Effector memory CD4-positive, alpha-beta T cell (primary cell): ENCODE measurements around the gene ASIC2.

Source experiments
- DNase-seq, 3 donors: peaks; one replicate each; pipeline ENCODE4 v3.0.0-alpha.2; 2020
- H3K27ac ChIP-seq: 2 replicates; pipeline ENCODE4 v1.7.0; 2013; ENCODE audit warnings: mild to moderate bottlenecking, low read length, moderate library complexity; ENCODE audit not compliant: insufficient read depth, poor library complexity, severe bottlenecking
- H3K27me3 ChIP-seq: replicated peaks from 2 replicates; pipeline ENCODE4 v1.7.0; 2013; ENCODE audit warnings: mild to moderate bottlenecking, low read length; ENCODE audit not compliant: insufficient read depth, control insufficient read depth, poor library complexity, severe bottlenecking
- H3K36me3 ChIP-seq: 2 replicates; pipeline ENCODE4 v1.7.0; 2013; ENCODE audit warnings: mild to moderate bottlenecking, low read length, moderate library complexity; ENCODE audit not compliant: control insufficient read depth, insufficient read depth
- H3K4me1 ChIP-seq: 2 replicates; pipeline ENCODE4 v1.7.0; 2013; ENCODE audit warnings: low read length, mild to moderate bottlenecking; ENCODE audit not compliant: control insufficient read depth, insufficient read depth, poor library complexity, severe bottlenecking
- H3K4me3 ChIP-seq: 2 replicates; pipeline ENCODE4 v1.7.0; 2013; ENCODE audit warnings: low read length, low read depth, mild to moderate bottlenecking; ENCODE audit not compliant: insufficient read depth, poor library complexity, severe bottlenecking
- H3K9me3 ChIP-seq: 2 replicates; pipeline ENCODE4 v1.7.0; 2013; ENCODE audit warnings: mild to moderate bottlenecking, low read length, moderate library complexity; ENCODE audit not compliant: control insufficient read depth

The ASIC2 gene

DNA sequence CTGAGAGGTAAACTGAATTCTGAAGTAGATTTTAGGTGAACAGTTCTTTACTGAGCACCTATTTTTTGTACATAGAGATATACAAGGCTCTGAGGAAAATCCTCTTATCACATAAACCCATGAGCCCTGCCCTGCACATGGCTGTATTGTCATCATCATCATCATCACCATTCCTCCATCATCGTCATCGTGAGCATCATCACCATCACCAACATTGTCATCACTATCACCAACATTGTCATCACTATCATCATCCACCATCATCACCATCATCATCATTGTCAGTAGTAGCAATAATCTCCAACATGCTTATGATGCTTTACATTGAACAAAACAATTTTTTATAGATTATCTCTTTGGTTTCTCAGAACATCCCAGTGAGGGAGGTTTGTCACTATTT is 20.7 kb downstream of the ASIC2 start:
- DNase-seq, result no peak
- Histone ChIP-seq H3K4me3 (no peak overlapping the region), H3K36me3 (no peaks in the 10 kb centered on the region), H3K27me3 (no peaks in the 10 kb centered on the region), H3K4me1 (no peaks in the 10 kb centered on the region), H3K9me3 (no peaks in the 10 kb centered on the region), H3K27ac (no peak overlapping the region)

DNA sequence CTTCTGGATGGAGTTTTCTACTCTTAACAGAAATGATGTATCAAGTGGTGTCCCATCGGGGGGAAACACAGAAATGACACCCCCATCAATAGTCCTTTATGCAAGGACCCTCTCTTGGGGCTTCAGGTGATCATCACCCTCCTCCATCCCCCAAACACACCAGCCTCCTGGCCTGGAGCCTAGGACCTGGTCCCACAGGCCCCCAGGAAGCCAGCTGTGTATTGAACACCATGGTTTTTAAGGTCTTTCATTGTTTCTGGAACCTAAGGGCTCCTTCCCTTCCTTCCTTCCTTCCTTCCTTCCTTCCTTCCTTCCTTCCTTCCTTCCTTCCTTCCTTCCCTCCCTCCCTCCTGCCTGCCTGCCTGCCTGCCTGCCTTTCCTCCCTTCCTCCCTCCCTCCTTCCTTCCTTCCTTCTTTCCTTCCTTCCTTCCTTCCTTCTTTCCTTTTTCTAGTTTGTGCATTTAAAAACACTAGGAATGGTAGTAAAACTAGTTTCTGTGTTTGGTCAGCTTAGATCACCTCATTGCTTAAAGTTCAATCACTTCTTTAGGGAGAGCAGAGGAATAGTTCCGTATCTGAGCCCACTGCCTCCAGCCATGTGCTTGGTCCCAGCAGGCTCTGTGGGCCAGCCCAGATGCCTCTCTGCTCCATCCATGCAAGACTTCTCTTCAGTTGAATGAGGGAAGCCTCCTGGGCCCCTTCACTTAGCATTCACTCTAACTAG is 23.6 kb downstream of the ASIC2 start:
- Histone ChIP-seq H3K27me3 (no peaks in the 10 kb centered on the region), H3K27ac (no peak overlapping the region), H3K9me3 (no peaks in the 10 kb centered on the region), H3K36me3 (no peaks in the 10 kb centered on the region), H3K4me3 (no peak overlapping the region), H3K4me1 (no peaks in the 10 kb centered on the region)
- DNase-seq, result no peak

DNA sequence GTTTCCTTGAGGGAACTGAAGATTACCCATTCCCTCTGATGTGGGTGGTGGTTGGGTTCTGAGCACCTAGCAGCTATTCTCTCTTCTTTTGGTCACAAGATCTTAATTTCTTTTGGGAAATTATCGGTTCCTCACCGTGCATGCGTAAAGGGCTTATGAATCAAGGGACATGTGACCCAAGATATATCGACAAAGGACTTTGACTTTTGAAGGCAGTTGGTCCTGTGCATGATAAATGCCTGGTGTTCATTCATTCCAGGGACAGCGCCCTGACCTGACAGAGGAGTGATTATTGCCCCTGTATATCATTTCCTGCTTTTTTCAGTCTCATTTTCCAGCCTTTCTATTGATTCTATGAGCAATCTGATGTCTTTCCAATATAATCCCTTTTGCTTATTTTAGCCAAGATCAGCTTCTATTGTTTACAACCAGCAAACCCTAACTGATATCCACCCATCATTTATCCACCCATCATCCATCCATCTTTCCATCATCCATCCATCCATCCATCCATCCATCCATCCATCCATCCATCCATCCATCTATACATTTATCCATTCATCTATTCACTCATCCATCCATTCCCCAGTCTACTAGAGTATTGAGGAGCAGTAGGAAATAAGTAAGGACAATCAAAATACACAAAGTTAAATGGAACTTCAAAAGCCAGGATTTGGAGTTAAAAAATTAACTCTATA is 25.1 kb downstream of the ASIC2 start:
- Histone ChIP-seq H3K27ac (no peak overlapping the region), H3K4me1 (no peaks in the 10 kb centered on the region), H3K36me3 (no peaks in the 10 kb centered on the region), H3K27me3 (no peaks in the 10 kb centered on the region), H3K4me3 (no peak overlapping the region), H3K9me3 (no peaks in the 10 kb centered on the region)
- DNase-seq, result no peak

DNA sequence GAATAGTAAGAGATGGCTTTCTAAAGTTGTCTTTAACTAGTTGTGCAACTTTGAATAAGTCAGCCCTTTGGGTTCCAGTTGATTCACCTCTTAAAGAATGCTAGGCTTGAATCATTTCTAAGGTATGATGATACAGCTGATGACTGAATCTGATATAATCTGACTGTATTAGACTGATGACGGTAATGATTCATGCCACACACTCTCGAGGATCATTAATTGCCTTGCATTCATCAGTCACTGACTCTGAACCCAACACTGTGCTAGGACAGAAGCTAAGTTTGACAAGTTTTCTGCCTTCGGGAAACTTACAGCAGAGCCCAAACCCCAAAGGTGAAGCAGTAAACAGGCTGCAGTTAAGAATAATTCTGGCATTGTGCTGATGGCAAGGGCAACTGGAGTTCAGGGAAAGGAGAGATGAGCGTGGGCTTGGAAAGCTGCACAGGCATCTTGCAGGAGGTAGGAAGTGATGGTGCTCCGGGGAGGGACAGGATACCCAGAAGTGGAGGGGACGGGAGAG is 25.8 kb downstream of the ASIC2 start:
- Histone ChIP-seq H3K4me3 (no peak overlapping the region), H3K36me3 (no peaks in the 10 kb centered on the region), H3K4me1 (no peaks in the 10 kb centered on the region), H3K9me3 (no peaks in the 10 kb centered on the region), H3K27ac (no peak overlapping the region), H3K27me3 (no peaks in the 10 kb centered on the region)
- DNase-seq, result no peak

DNA sequence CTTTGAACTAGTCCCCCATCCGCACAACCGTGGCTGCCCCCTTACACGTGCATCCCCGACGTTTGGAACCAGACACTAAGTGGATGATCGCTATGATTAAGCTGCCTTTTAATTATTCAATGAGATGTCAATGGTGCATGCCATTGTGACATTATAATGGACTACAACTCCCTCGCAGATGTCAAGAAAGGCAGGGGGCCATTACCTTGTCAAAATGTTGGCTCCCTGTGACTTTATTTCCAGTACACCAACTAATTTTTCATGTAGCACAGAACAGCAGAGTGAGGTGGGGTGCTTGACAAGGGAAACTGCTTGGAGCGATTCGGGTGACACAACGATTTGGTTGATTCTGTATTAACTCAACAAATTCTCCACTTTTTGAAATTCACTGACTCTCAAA is 26.5 kb downstream of the ASIC2 start:
- Histone ChIP-seq H3K27me3 (no peaks in the 10 kb centered on the region), H3K27ac (no peak overlapping the region), H3K4me3 (no peak overlapping the region), H3K36me3 (no peaks in the 10 kb centered on the region), H3K9me3 (no peaks in the 10 kb centered on the region), H3K4me1 (no peaks in the 10 kb centered on the region)
- DNase-seq, result no peak

DNA sequence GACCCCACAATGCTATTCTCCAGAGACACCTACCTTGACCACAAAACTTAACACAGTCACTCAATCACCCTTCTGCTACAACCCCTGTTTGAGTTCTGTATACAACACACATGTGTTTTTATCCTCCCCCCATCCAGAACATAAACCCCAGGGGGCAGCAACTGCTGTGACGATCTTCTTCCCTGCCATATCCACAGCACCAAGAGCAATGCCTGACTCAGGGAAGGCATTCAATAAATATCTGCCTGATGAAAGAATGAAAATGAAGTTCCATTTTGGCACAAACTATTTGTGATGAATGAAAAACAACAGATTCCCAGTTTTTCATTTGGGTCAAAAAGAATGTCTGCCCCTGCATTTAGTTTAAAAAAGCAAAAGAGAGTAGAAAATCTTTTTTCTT is 27.0 kb downstream of the ASIC2 start:
- Histone ChIP-seq H3K36me3 (no peaks in the 10 kb centered on the region), H3K27ac (no peak overlapping the region), H3K4me3 (no peak overlapping the region), H3K4me1 (no peaks in the 10 kb centered on the region), H3K27me3 (no peaks in the 10 kb centered on the region), H3K9me3 (no peaks in the 10 kb centered on the region)
- no peak for DNase-seq

DNA sequence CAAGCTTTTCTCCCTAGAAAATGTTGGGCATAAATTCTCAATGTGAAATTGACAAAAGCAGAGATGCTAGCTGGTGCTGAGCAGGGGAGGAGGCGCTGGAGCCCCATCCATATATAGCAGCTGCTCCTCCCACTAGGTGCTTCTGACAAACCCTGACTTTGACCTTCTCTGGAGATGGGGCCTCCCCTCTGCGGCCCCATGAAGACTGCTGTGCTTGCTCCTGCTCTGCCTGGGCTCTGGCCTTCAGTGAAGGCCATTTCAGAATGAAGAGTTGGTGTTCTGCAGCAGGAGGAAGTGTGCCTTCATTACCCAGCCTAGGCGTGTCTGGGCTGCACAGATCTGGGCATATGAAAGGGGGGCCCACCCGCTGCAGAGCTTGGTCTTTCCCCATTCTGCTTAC is 29.7 kb downstream of the ASIC2 start:
- H3K36me3 ChIP-seq, result no peaks in the 10 kb centered on the region
- no peaks in the 10 kb centered on the region for H3K4me1 ChIP-seq
- no peaks in the 10 kb centered on the region for H3K9me3 ChIP-seq
- no peaks in the 10 kb centered on the region for H3K27me3 ChIP-seq
- H3K4me3 ChIP-seq, result no peak overlapping the region
- no peak overlapping the region for H3K27ac ChIP-seq
- DNase-seq, result no peak

DNA sequence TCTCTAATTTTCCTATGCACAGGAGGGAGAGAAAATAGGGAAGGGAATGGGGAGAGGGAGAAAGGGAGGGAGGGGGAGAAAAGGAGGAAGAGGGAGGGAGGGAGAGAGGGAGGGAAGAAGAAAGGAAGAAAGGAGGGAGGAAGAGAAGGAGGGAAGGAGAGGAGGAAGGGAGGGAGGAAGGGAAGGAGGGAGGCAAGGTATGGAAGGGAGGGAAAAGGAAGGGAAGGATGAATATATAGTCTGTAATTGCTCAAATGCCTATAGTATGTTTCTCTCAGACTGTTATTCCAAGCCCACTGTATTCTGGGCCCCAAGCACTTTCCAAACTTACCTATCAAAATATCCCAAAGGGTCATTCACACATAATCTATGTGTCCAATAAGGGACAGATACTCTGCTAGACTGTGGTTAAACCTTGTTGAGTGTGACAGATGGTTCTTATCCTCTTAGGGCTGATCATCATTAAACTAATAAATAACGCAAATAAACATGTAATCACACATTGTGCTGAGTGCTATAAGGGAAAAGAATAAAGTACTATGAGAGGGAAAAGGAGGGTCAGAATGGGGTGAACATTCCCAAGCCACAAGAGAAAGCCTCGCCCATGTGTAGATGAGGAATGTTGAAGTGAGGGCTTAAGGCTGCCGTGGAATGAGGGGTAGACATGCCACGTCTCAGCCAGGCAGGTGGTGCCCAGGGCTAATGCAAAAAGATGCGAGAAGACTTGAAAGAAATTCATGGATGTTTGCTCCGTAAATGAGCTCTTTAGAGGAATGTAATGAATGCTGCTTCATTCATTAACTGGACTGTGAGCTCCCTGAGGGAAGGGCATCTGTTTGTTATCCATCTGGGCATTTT is 30.6 kb downstream of the ASIC2 start:
- Histone ChIP-seq H3K4me1 (no peaks in the 10 kb centered on the region), H3K27me3 (no peaks in the 10 kb centered on the region), H3K9me3 (no peaks in the 10 kb centered on the region), H3K4me3 (no peak overlapping the region), H3K27ac (no peak overlapping the region), H3K36me3 (no peaks in the 10 kb centered on the region)
- no peak for DNase-seq

DNA sequence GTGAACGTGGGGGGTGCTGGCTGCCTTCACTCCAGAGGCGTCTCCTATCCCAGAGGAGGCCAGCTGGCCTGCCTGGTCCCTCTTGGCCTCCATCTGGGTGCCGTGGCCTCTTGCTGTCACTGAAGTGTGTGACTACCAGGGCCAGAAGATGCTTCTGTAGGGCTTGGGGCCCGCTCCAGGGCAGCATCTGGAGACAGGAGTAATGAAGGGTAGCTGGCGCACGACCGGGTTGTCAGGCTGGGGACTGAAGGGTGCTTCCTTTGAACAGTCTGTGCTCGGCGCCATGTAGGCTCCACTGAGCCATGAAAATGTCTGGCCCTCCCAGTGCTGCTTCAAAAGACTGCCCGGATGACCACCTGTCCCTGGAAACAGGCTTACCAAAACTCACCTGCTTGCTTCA is 31.3 kb downstream of the ASIC2 start:
- Histone ChIP-seq H3K36me3 (no peaks in the 10 kb centered on the region), H3K4me3 (no peak overlapping the region), H3K9me3 (no peaks in the 10 kb centered on the region), H3K27ac (no peak overlapping the region), H3K4me1 (no peaks in the 10 kb centered on the region), H3K27me3 (no peaks in the 10 kb centered on the region)
- no peak for DNase-seq

DNA sequence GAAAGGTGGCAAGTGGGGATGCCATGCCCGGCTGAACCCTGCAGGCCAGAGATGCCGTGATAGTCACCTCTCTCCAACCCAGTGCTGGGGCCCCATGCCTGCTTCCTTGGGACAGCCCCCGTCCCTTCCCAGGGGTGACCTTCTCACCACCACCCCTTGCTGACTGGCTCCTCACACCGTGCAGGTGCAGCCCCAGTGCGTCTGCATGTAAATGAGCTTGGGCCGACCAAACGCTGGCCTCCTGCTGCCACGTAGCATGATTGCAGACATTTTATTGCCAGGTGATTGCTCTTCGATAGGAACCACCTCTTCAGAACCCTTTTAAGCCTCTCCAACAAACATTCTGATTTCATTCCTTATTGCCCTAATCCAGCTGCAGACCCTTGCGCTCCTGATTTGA is 32.5 kb downstream of the ASIC2 start:
- H3K36me3 ChIP-seq, result no peaks in the 10 kb centered on the region
- no peaks in the 10 kb centered on the region for H3K27me3 ChIP-seq
- no peaks in the 10 kb centered on the region for H3K9me3 ChIP-seq
- no peak overlapping the region for H3K4me3 ChIP-seq
- no peaks in the 10 kb centered on the region for H3K4me1 ChIP-seq
- no peak for DNase-seq
- no peak overlapping the region for H3K27ac ChIP-seq
